Measurements from ENCODE around the gene LEUTX.
"Not testable (repeated sequence)": the region's sequence is repeated elsewhere in the genome, so short reads cannot be mapped to it uniquely, and the experiment has no call there.

Gene LEUTX

DNA sequence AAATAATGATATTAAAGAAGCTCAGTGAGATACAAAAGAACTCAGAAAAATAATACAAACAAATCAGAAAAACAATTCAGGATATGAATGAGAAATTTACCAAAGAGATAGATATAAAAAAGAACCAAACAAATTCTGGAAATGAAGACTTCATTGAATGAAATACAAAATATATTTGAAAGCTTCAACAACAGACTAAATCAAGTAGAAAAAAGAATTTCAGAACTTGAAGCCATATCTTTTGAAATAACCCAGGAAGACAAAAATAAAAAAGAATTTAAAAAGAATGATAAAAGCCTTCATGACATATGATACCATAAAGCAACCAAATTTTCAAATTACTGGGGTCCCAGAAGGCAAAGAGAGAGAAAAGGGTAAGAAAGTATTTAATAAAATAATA, 9.6 kb downstream of the LEUTX start:
- no peak for DNase-seq (ENCODE audit: low spot score)

DNA sequence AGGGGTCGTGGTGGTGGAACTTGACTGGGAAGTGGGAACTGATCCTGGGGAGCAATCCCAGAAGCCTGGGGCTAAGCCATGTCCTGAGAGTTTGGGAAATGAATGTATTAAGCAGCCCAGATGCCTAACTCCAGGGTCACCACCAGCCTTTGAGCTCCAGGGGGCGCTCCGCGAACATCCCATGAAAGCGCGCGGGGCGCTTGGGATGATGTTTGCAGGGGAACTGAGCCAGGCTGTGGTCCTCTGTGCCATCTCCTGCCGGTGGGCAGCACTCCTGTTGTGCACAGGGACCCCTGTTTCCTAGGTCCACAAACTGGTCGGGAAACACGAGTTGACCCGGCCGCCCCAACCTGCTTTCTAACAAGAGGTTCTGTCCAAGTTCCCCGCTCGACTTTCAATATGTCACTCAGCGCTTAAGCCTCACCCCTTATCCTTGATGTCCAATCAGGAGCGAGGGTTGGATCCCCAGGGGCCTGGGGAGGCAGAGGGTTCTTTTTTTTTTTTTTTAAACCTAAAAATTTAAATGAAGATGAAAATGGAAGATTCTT, 14.4 kb downstream of the LEUTX start:
- peak; percentile 54 for DNase-seq (ENCODE audit: low spot score)

DNA sequence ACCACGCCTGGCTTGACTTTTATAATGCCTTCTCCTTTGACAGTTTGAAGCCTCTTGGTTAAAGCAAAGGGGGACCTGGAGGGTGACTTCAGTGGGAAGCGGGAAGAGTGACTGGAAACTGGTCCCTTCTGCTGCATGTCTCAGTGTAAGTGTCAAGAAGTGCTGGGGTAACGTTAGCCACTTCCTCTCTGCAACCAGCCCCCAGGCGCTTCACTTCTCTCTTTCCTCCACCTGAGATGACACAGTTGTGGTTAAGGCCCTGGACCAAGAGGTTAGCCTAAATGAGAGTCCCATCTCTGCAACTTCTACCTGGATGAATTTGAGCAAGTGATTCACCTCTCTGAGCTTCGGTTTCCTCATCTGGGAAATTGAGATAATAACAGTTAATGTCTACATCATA, 16.3 kb downstream of the LEUTX start:
- DNase-seq (ENCODE audit: low spot score): no peak

DNA sequence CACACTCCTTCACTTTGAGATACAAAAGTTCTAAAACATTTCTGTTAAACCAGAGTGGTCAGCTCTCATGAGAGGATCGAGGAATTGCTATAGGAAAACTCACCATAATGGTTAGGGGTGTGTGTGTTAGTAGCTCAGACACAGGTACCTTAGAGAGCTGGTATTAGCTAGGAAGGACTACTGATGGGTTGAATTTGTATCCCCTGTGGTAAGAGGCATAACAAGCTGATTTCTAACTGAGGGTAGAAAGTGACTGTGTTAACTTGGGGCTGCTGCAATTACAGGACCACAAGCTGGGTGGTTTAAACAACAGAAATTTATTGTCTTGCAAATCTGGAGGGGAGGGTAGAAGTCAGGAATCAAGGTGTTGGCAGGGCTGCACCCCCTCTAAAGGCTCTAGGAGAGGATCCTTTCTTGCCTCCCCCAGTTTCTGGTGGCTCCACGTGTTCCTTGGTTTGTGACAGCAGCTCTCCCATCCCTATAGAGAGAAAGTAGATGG, 17.4 kb downstream of the LEUTX start:
- DNase-seq (ENCODE audit: low spot score): no peak

DNA sequence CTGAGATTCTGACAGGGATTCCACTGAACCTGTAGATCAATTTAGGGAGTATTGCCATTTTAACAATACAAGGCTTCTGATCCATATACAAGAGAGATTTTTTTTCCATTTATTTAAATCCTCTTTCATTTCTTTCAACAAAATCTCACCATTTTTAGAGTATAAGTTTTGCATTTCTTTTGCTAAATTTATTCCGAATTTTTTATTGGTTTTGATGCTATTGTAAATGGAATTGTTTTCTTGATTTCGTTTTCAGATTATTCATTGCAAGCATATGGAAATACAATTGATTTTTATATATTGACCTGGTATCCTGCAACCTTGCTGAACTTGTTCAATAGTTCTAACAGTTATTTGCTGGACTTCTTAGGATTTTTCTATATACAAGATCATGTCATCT, 18.4 kb downstream of the LEUTX start:
- DNase-seq (ENCODE audit: low spot score): no peak

DNA sequence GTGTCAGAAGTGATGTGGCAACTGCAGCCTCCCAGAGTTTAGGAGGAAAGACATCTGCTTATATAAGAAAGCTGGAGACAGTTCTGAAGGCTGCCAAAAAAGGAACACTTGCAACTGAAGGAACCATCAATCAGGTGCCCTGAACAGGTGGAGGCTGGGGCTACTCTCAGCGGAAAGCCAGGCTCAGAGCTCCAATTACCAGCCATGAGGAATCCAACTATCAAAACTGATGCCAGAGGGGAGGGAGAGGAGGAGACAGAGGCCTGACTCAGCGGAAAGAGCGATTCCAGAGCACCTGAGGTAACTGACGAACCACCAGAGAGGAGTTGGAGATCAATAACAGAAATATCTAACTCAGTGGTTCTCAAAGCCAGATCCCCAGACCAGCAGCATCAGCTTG, 24.3 kb downstream of the LEUTX start:
- no peak for DNase-seq (ENCODE audit: low spot score)

DNA sequence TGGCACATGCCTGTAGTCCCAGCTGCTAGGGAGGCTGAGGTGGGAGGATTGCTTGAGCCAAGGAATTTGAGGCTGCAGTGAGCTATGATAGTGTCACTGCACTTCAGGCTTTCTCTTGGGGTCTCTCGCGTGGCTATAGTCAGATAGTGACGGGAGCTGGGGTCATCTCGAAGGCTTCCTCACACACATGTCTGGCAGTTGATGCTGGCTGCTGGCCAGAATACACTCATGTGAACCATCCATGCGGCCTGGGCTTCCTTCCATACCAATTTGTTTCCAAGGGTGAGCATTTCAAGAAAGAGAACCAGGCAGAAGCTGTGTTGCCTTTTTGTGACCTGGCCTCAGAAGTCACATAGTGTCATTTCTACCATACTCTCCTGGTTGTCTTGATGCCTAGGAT, 26.4 kb downstream of the LEUTX start:
- no peak for DNase-seq (ENCODE audit: low spot score)

DNA sequence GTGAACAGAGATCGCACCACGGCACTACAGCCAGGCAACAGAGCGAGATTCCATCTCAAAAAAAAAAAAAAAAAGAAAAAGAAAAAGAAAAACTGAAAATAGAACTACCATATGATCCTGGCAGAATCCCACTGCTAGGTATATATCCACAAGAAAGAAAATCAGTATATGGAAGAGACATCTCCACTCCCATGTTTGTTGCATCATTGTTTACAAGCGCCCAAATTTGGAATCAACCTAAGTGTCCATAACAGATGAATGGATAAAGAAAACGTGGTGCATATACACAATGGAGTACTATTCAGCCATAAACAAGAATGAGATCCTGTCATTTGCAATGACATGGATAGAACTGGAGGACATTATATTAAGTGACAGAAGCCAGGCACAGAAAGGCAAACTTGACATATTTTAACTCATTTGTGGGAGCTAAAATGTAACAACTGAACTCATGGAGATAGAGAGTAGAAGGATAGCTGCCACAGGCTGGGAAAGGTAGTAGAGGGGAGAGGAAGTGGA, 29.3 kb downstream of the LEUTX start:
- DNase-seq (ENCODE audit: low spot score): no peak

DNA sequence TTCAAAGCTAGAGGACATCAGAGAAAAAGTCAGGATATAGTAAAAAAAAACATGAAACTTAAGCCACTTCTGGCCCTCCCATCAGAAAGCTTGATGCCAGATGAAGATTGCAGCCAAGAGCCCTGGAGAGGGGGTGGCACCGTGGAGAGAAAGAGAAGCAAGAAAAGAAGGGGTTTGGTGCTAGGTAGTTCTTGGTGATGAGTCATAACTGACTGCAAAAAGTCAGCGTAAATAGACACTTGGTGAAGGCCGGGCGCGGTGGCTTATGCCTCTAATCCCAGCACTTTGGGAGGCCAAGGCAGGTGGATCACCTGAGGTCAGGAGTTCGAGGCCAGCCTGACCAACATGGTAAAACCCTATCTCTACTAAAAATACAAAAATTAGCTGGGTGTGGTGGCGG, 30.0 kb downstream of the LEUTX start:
- DNase-seq (ENCODE audit: low spot score): not testable (repeated sequence)

DNA sequence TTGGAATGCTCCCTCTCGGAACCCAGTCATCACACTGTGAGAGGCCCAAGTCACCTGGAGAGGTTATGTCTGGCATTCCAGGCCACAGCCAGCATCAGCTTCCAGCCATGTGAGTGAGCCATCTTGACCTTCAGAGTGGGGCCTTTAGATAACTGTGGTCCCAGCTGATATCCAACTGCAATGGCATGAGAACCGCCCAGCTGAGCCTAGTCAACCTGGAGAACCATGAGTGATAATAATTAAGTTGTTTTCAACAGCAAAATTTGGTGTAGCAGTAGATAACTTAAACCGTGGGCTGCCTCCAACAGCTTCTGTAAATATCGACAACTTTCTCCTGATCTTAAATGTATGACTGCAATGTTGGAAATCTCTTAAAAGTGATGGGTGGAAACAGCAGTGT, 30.7 kb downstream of the LEUTX start:
- no peak for DNase-seq (ENCODE audit: low spot score)

DNA sequence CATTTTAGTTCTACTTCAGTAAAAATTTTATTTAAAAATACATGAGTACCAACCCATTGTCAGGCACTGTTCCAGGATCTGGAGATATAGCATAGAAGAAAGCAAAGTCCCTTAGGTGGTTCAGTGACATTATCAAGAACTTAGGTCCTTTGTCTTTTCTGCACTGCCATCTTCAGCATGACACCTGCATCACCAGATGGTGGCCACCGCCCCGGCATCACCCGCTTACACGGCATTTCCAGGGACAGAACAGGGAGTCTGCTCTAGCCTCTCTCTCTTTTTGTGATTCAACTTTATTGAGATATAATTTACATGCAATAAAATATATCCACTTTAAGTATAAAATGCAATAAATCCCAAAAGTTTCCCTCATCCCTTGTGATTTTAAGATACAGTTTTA, 31.8 kb downstream of the LEUTX start:
- no peak for DNase-seq (ENCODE audit: low spot score)

DNA sequence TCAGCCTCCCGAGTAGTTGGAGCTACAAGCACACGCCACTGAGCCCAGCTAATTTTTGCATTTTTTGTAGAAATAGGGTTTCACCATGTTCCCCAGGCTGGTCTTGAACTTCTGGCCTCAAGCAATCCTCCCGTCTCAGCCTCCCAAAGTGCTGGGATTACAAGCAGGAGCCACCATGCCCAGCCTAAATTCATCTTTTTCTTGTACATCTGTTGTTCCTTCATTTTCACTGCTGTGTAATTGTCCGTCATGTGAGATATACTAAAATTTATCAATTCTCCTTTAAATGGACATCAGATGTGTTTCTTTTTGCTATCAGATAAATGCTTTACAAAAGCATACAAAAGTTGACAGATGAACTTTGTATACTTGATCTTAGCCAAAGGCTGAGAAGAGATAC, 32.4 kb downstream of the LEUTX start:
- no peak for DNase-seq (ENCODE audit: low spot score)

DNA sequence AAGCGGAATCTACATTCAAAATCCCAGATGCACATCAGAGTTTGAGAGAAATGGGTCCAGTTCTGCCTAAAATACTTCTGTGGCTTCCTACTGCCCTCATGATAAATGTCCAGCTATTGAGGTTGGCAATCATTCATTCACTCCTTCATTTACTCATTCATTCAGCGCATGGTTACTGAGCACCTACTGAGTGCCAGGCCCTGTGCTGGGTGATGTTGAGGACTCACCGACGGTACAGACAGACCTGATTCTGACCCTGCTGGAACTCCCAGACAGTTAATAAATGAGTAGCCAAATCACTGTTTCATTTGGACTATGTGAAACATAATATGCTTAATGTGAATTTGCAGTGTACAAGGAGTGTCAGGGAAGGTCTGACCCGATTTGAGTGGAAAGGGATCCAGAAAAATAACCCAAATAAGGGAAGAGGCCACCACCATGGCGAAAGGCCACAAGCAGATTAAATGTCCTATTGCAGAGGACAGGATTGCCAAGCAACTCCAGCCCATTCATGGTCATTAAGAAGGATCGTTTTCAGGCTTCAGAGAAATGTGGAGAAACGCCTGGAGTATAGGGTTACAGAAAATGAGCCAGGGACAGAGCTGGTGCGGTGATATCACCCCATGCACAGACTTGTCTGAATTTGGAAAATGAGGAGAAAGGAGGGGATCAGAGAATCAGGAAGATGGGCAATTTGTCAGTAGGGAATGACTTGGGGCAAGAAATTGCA, 34.8 kb downstream of the LEUTX start:
- no peak for DNase-seq (ENCODE audit: low spot score)

DNA sequence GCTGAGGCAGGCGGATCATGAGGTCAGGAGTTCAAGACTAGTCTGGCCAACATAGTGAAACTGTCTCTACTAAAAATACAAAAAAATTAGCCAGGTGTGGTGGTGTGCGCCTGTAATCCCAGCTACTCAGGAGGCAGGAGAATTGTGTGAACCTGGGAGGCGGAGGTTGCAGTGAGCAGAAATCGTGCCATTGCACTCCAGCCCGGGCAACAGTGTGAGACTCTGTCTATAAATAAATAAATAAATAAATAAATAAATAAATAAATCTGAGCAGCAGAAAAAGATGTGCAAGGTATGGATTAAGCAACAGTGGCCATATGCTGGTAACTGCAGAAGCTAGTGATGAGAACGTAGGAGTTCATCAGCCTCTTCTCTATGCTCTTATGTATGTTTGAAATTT, 35.5 kb downstream of the LEUTX start:
- DNase-seq (ENCODE audit: low spot score): not testable (repeated sequence)

DNA sequence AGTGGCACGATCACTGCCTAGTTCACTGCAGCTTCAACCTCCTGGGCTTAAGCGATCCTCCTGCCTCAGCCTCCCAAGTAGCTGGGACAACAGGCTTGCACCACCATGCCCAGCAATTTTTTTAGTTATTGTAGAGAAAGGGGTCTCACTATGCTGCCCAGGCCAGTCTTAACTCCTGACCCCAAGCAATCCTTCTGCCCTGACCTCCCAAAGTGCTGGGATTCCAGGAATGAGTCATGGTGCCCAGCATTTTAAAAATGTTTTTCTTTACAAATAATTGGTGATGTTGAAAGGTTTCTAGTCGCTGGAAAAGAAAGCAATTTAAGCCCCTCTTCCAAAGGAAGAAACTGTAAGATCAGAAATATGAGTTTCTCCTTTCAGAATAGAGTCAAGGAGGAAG, 35.9 kb downstream of the LEUTX start:
- no peak for DNase-seq (ENCODE audit: low spot score)

DNA sequence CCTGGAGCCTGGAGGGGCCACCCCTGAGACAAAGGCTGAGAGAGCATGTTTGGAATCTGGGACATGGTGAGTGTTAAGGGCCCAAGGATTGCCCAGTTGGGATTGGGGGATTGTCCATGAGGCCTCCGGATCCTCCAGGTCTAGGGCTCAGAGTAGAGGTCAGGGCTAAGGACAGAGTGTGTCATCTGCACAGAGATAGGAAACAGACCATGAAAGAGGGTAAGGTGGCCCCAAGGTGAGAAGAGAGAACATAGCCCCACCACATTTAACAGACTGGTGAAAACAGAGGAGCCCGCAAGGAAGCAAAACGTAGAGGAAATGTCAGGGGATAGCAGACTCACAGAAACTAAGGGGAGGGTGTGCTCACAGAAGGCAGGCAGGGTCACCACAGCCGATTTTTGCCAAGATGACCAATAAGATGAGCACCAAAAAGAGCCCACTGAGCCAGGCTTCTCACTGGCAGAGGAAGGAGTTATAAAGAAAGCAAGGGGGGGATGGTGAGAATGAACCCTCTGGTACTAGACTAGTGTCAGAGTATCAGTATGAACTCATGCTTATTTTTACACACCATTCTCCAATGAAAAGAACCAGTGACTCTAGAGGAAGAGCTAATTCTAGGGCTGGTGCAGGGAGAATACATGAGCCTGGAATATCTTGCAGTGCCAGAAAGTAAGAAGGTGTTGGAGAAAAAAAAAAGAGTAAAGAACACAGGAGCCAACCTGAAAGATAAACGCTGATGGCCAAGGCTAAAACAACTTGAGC, 37.8 kb downstream of the LEUTX start:
- DNase-seq (ENCODE audit: low spot score): no peak

DNA sequence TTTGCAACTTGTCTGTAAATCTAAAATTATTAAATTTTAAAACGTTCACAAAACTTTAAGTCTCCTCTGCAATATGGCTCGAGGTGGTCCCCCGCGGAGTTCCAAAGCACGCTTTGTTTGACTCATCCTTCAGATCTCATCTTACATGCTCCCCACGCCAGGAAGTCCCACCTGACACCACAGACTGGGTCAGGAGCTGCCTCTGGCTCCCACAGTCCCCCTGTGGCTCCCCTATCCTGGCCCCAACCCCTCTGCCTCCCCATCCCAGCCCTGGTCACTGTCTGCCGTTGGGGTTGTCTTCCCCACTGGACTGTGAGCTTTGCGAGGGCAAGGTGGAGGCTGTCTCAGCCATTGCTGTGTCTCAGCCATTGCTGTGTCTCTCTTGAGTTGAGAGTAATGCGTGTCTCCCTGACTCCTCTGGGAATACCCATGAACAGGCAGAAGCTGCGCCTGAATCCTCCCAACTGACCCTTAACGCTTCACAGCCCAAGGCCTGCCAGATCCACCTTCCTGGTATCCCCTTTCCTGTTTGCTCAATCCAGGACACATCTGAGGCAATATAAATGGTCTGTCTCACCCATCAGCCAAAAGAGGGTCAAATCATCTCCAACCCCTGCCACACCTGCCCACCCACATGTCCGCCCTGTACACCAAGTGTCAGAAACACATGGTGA, 39.4 kb downstream of the LEUTX start:
- DNase-seq (ENCODE audit: low spot score): no peak

DNA sequence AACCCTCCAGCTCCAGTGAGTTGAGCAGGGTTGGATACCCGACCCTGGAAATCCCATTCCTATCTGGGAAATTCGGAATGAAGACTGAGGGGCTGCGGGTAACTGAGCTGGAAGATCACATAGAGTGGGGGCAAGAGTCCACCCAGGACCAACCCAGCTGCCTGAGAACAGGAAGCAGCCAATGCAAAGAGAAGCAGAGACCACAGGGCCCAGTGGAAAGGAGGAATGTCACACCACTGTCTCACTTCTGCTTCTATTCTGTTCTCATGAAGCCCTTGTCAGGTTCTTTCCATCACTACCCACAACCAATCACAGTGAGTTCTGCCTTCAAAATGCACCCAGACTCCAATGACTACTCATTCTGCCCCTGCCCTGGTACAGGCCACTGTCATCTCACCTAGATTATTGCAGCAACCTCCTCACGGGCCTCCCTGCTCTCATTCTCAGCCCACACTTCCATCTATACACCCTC, 40.0 kb downstream of the LEUTX start:
- no peak for DNase-seq (ENCODE audit: low spot score)

DNA sequence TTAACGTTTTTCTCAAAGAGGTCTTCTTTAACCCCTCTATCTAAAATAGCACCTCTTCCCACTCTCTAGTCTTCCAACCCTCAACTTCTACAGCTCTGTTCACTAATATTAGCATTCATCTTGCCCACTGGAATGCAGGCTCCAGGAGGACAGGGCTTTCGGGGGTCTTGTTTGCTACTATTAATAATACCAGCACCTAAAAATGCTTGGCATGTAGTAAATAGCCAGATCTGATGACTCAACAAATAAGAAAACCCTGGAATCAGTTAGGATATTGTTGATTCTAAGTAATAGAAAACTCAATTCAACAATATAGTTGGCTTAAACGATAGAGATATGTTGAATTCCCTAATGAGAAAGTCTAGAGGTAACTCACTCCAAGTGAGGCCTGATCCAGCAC, 41.1 kb downstream of the LEUTX start:
- DNase-seq (ENCODE audit: low spot score): no peak

DNA sequence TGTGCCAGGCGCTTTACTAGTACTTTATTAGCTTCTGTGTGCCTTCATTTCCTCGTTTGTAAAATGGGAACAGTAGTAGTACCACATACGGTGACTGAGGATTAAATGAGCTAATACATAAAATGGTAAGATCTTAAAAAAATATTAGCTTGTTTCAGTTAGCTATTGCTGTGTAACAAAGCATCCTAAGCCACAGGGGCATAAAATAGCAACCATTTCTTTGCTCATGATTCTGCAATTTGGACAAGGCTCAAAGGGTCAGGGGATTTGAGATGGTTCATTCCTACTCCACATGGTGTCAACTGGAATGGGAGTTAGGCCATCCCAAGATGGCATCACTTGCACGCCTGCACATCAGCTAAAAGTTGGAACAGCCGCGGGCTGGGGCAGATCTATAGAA, 42.0 kb downstream of the LEUTX start:
- no peak for DNase-seq (ENCODE audit: low spot score)

DNA sequence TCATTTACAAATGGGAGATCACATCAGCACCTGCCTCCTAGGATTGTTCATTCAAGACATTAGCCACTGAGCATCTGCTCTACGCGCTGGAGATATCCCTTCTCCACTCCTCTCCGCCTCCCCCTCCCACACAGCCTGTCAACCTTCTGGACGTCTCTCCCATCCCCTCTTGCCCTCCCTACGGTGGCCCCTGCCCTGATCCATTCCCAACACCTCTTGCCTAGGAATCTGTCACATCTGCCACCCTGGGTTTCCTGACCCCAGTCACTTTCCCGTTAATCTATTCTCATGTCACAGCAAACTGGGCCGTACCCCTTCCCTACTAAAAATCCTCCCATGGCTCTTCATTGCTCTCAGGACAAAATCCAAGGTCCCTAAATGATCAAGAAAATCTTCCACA, 45.0 kb downstream of the LEUTX start:
- DNase-seq (ENCODE audit: low spot score): no peak

All from HuH-7.5 (cell line).